ENCODE results near the gene BRD1.

The BRD1 gene

DNA sequence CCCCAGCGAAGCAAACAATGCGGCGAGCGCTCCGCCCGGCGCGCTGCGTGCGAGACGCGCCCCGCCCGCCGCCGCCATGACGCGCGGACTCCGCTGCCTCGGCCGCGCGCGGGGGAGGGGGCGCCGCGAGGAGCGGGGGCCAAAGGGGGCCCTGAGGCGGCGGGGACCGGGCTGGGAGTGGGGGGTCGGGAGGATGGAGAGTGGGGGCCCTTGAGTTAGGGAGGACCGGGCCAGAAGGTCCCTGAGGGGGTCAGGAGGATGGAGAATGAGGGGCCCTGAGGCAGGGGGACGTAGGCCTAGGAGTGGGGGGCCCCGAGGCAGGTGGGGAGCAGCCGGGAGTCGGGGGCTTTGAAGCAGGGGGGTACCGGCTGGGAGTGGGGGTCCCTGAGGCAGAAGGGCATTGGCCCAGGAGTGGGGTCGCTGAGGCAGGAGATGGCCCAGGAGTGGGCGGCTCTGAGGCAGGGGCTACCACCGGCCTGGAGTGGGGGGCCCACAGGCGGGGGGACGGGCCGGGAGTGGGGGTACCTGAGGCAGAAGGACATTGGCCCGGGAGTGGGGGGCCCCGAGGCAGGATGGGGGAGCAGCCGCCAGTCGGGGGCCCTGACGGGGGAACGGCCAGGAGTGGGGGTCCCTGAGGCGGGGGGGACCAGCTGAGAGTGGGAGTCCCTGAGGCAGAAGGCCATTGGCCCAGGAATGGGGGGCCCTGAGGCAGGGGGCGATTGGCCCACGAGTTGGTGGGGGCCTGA lies at the start of gene BRD1:
Gene BRD1, minus strand, starts transcription at position 21 of the 746 bp plus-strand sequence. CDS start 3,556 bp downstream, outside the sequence.
- ChIA-PET POLR2A (no interaction called here), CTCF (no interaction called here)
- DNase-seq (ENCODE audit: extremely low spot score) = peak; percentile 82
- TF ChIP-seq, protein P1, sequence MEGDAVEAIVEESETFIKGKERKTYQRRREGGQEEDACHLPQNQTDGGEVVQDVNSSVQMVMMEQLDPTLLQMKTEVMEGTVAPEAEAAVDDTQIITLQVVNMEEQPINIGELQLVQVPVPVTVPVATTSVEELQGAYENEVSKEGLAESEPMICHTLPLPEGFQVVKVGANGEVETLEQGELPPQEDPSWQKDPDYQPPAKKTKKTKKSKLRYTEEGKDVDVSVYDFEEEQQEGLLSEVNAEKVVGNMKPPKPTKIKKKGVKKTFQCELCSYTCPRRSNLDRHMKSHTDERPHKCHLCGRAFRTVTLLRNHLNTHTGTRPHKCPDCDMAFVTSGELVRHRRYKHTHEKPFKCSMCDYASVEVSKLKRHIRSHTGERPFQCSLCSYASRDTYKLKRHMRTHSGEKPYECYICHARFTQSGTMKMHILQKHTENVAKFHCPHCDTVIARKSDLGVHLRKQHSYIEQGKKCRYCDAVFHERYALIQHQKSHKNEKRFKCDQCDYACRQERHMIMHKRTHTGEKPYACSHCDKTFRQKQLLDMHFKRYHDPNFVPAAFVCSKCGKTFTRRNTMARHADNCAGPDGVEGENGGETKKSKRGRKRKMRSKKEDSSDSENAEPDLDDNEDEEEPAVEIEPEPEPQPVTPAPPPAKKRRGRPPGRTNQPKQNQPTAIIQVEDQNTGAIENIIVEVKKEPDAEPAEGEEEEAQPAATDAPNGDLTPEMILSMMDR (IDR thresholded peaks at IDR 0.05; ENCODE audit: control extremely low read depth, extremely low read depth, low read depth, missing control alignments) = no peak

DNA sequence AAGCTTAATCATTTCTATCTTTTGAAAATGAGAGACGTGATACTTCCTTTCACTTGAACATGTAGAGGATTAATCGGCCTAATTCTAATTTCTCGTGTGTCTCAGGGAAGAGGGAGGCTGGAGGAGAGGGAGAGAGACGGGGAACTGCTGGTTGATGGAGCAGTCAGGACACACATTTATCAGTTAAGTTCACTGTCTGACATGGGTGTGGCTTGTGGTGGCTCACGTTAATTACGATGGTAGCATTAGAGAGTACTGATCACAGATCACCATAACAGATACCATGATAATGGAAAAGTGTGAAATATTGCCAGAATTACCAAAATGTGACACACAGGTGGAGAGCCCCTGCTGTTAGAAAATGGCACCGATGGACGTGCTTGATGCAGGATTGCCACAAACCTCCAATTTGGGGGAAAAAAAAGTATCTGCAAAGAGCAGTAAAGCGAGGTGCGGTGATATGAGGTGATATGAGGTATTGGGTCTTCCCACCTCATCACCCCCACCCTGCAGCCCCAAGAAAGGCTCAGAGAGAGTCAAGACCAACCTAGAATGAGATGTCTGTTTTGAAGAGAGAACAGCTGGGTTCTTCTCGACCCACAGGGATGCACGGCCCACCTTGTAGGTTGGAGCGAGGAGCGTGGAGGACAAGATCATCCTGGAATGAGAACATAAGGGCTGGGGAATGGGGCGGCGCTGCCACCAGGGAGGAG lies 45.7 kb upstream of the BRD1 start:
- TF ChIP-seq, protein P1 (IDR thresholded peaks at IDR 0.05; ENCODE audit: control extremely low read depth, extremely low read depth, low read depth, missing control alignments) = no peak
- CTCF ChIA-PET = interaction anchor here (1.1 kb wide), 1 partner anchor 12 kb away, joined by 3 read pairs; no protein-coding TSS in a partner anchor
- DNase-seq (ENCODE audit: extremely low spot score) = no peak
- POLR2A ChIA-PET = no interaction called here

DNA sequence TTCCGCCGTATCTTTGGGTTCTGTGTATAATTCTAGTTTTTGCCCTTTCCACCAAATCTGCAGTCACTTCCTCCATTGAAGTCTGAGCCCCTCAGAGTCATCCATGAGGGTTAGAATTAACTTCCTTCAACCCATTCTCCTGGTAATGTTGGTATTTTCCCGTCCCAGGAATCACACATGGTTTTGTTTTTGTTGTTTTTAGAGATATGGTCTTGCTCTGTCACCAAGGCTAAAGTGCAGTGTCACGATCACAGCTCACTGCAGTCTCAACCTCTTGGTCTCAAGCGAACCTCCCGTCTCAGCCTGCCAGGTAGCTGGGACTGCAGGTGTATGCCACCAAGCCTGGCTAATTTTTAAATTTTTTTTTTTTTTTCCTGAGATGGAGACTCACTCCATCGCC lies 44.7 kb upstream of the BRD1 start:
- POLR2A ChIA-PET = no interaction called here
- TF ChIP-seq, protein P1 (IDR thresholded peaks at IDR 0.05; ENCODE audit: control extremely low read depth, extremely low read depth, low read depth, missing control alignments) = no peak
- CTCF ChIA-PET = no interaction called here
- DNase-seq (ENCODE audit: extremely low spot score) = no peak

DNA sequence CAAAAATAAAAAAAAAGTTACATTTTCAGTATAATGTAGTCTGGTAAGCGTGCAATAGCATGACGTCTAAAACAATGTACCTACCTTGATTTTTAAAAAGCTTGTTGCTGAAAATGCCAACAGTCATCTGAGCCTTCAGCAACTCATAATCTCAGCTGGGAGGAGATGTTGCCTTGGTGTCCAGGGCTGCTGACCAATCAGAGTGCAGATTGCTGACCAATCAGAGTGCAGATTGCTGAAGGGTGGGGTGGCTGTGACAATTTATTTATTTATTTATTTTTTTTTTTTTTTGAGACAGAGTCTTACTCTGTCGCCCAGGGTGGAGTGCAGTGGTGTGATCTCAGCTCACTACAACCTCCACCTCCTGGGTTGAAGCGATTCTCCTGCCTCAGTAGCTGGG lies 43.8 kb upstream of the BRD1 start:
- CTCF ChIA-PET = interaction anchor here (1.1 to 1.3 kb wide), 2 partner anchors 17 kb away, joined by 3 to 4 read pairs; no protein-coding TSS in a partner anchor
- POLR2A ChIA-PET = no interaction called here
- TF ChIP-seq, protein P1 (IDR thresholded peaks at IDR 0.05; ENCODE audit: control extremely low read depth, extremely low read depth, low read depth, missing control alignments) = no peak
- no peak for DNase-seq (ENCODE audit: extremely low spot score)

DNA sequence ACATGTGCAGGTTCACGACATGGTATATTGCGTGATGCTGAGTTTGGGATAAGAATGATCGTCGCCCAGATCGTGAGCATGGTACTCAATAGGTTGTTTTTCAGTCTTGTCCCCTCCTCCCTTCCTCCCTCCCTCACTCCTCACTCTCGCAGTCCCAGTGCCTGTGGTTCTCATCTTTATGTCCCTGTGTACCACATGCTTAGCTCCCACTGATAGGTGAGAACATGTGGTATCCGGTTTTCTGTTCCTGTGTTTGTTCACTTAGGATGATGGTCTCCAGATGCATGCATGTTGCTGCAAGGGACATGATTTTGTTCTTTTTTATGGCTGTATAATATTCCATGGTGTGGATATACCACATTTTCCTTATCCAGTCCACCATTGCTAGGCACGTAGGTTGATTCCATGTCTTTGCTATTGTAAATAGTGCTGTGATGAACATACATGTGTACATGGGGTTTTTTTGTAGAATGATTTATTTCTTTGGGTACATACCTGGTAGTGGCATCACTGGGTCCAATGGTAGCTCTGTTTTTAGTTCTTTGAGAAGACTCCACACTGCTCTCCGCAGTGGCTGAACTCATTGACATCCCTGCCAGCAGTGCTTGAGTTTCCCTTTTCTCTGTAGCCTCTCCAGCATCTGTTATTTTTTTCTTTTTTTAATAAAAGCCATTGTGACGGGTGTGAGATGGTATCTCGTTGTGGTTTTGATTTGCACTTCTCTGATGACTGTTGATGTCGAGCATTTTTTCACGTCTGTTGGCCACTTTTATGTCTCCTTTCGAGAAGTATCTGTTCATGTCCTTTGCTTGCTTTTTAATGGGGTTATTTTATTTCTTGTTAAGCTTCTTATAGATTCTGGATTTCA lies 42.4 kb upstream of the BRD1 start:
- POLR2A ChIA-PET = no interaction called here
- no peak for DNase-seq (ENCODE audit: extremely low spot score)
- CTCF ChIA-PET = interaction anchor here (1.0 to 1.1 kb wide), 2 partner anchors 16 to 38 kb away, joined by 3 read pairs; no protein-coding TSS in a partner anchor
- TF ChIP-seq, protein P1 (IDR thresholded peaks at IDR 0.05; ENCODE audit: control extremely low read depth, extremely low read depth, low read depth, missing control alignments) = no peak

Data from GM10248 (cell line).